Cardiac muscle cell (in vitro differentiated cells and primary cell): ENCODE data around the gene GDE1. TPM values are rescaled to one million over a fixed set of nuclear protein-coding genes. Genes with fewer than 3 reads are reported as not detected.
"Not testable (repeated sequence)": the region's sequence is repeated elsewhere in the genome, so short reads cannot be mapped to it uniquely, and the experiment has no call there.

Experiments used
- DNase-seq, 2 donors: peaks; one replicate each; pipeline versions ENCODE4 v3.0.0 to v3.0.0-alpha.2; 2010 to 2017; ENCODE audit warnings: low read depth in 1 of 2, low spot score in 1 of 2
- H3K27ac ChIP-seq: fragments of 200-600 bp; sonication (generic); 2 replicates; pipeline ENCODE4 v1.5.1; 2016
- H3K27me3 ChIP-seq: fragments of 200-600 bp; sonication (generic); 2 replicates; pipeline ENCODE4 v1.6.0; 2016; ENCODE audit warnings: control low read depth
- H3K36me3 ChIP-seq: fragments of 200-600 bp; sonication (generic); 2 replicates; pipeline ENCODE4 v1.5.1; 2016; ENCODE audit warnings: control low read depth
- H3K4me1 ChIP-seq: fragments of 200-600 bp; sonication (generic); 2 replicates; pipeline ENCODE4 v1.8.1; 2017; ENCODE audit warnings: low read depth, mild to moderate bottlenecking, mixed run types
- H3K4me3 ChIP-seq: fragments of 200-600 bp; sonication (generic); 2 replicates; pipeline ENCODE4 v1.5.1; 2016; ENCODE audit warnings: mild to moderate bottlenecking
- H3K9me3 ChIP-seq: fragments of 200-600 bp; sonication (generic); 2 replicates; pipeline ENCODE4 v1.5.1; 2017; ENCODE audit warnings: low read depth, mild to moderate bottlenecking, control low read depth
- CTCF ChIP-seq: IDR thresholded peaks from 2 replicates; pipeline ENCODE4 v1.5.1; 2012; ENCODE audit warnings: low read depth, mild to moderate bottlenecking, low read length
- polyA plus RNA-seq: library from polyadenylated mRNA; unstranded; fragments of >200 nt; fragmentation: Nextera tagmentation; extraction: Ambion mirVana; gene quantifications from 2 replicates; pipeline ENCODE4 v1.2.1, GENCODE V29; 2016
- total RNA-seq: library from RNA; depleted of rRNA; stranded (reverse); fragments of >200 nt; gene quantifications from 2 replicates; pipeline ENCODE4 v1.2.3, GENCODE V29; 2016

The GDE1 gene
- total and polyA plus RNA-seq, 2 experiments from 2014 or later: 52.7 to 84.6 TPM

GRCh38 chr16:19559242-19559910 is 37.5 kb upstream of the GDE1 start:
- no peak overlapping the region for H3K4me3 ChIP-seq
- H3K9me3 ChIP-seq: no peaks in the 10 kb centered on the region
- DNase-seq: peak; percentile 63 to 77
- H3K27ac ChIP-seq: no peak overlapping the region
- TF ChIP-seq CTCF: peak; percentile 56
- H3K4me1 ChIP-seq: no peaks in the 10 kb centered on the region
- H3K27me3 ChIP-seq: no peaks in the 10 kb centered on the region
- H3K36me3 ChIP-seq: no peaks in the 10 kb centered on the region

GRCh38 chr16:19555938-19556771 is 34.3 kb upstream of the GDE1 start:
- peak overlapping the region; percentile 88 for H3K27ac ChIP-seq
- peak; percentile 14 to 38 for DNase-seq
- peak; percentile 19 for TF ChIP-seq CTCF

GRCh38 chr16:19555186-19555937 is 33.5 kb upstream of the GDE1 start, which contains the start of gene VPS35L:
Gene VPS35L (plus strand): TSS chr16:19555703. CDS start chr16:19555730, 27 bp downstream.
- H3K27me3 ChIP-seq: no peaks in the 10 kb centered on the region
- peak; percentile 98 to 100 for DNase-seq
- peak within 1 kb of the TSS; percentile 88 for H3K27ac ChIP-seq
- peaks cover 8% of the 10 kb centered on the region for H3K36me3 ChIP-seq
- H3K9me3 ChIP-seq: no peaks in the 10 kb centered on the region
- no peaks in the 10 kb centered on the region for H3K4me1 ChIP-seq
- H3K4me3 ChIP-seq: peak within 1 kb of the TSS; percentile 81
- TF ChIP-seq CTCF: peak; percentile 61

More at GRCh38 chr16:19555938-19556771, 34.3 kb upstream of the GDE1 start:
- no peaks in the 10 kb centered on the region for H3K4me1 ChIP-seq
- H3K36me3 ChIP-seq: peaks cover 5% of the 10 kb centered on the region
- H3K27me3 ChIP-seq: no peaks in the 10 kb centered on the region
- no peaks in the 10 kb centered on the region for H3K9me3 ChIP-seq
- peak overlapping the region; percentile 81 for H3K4me3 ChIP-seq

- no peak overlapping the region for H3K27ac ChIP-seq
- H3K36me3 ChIP-seq: peaks cover 25% of the 10 kb centered on the region
- no peak overlapping the region for H3K4me3 ChIP-seq
- no peaks in the 10 kb centered on the region for H3K27me3 ChIP-seq
- no peak for TF ChIP-seq CTCF
- no peaks in the 10 kb centered on the region for H3K9me3 ChIP-seq
- no peaks in the 10 kb centered on the region for H3K4me1 ChIP-seq
- no peak for DNase-seq
Measured at GRCh38 chr16:19549673-19550072, 27.8 kb upstream of the GDE1 start.

- Histone ChIP-seq H3K4me1 (no peaks in the 10 kb centered on the region), H3K27ac (no peak overlapping the region), H3K36me3 (peaks cover 37% of the 10 kb centered on the region), H3K27me3 (no peaks in the 10 kb centered on the region), H3K4me3 (no peak overlapping the region), H3K9me3 (no peaks in the 10 kb centered on the region)
- no peak for TF ChIP-seq CTCF
- no peak for DNase-seq
Measured at GRCh38 chr16:19548144-19548543, 26.2 kb upstream of the GDE1 start.

- DNase-seq: not testable (repeated sequence)
Measured at GRCh38 chr16:19543278-19543996, 21.5 kb upstream of the GDE1 start.

More at GRCh38 chr16:19543278-19543996, 21.5 kb upstream of the GDE1 start:
- peaks cover 53% of the 10 kb centered on the region for H3K36me3 ChIP-seq
- not testable (repeated sequence) for H3K9me3 ChIP-seq, H3K27me3 ChIP-seq, H3K27ac ChIP-seq, H3K4me1 ChIP-seq, H3K4me3 ChIP-seq
